Measurements from ENCODE around the gene PXK. TPM values are rescaled to one million over a fixed set of nuclear protein-coding genes. Genes with fewer than 3 reads are reported as not detected.

The PXK gene
- total and polyA plus RNA-seq, 10 of the 15 experiments (the other 5 are each of a cell fraction or from before 2014, with no cell fraction given): 8.4 to 38.0 (median 27.6) TPM

DNA sequence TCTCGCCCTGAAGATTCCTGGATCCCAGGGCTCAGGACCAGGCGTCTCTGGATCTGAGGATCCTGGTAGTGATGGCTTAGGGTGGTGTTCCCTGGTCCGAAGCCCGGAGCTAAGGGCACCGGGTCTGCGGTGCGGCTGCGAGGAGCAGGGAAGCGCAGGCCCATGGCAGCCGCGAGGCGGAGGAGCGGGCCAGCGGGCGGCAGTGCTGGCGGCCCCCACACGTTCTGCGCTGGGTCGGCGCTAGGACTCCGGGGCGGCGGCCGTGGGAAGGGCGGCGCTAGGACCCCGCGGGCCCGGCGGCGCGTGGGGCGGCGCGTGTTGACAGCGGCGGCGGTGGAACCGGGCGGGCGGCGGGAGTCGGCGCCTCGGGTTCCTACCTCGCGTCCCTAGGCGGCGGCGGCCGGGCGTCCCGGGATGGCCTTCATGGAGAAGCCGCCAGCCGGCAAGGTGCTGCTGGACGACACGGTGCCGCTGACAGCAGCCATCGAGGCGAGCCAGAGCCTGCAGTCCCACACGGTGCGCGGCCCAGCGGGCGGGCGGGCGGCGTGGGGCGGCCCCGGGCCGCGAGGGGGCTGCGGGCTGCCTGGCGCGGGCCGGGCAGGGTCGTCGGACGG is at the start of gene PXK (continued):
- TF ChIP-seq CHD1 (IDR thresholded peaks at IDR 0.05; ENCODE audit: low read depth, low read length) (no peak), ETV6 (conservative IDR thresholded peaks at IDR 0.05 in 1 of 2, IDR thresholded peaks at IDR 0.05 in 1 of 2; ENCODE audit: borderline replicate concordance in 1 of 2, low read depth in 1 of 2) (peak in 1 of 2 experiments; percentile 39; a peak in 1 of 4 replicates), MYB (IDR thresholded peaks at IDR 0.05; ENCODE audit: borderline replicate concordance, low read depth, low read length) (no peak), ZNF24 (IDR thresholded peaks at IDR 0.05) (peak; percentile 82), IKZF1 (conservative IDR thresholded peaks at IDR 0.05) (peak; percentile 96), POLR2A (IDR thresholded peaks at IDR 0.05; ENCODE audit: low read depth, low read length) (peak; percentile 68), PBX3 (IDR thresholded peaks at IDR 0.05; ENCODE audit: insufficient replicate concordance, low read depth, low read length) (peak; percentile 35), ZBTB40 (IDR thresholded peaks at IDR 0.05; ENCODE audit: borderline replicate concordance) (no peak), HDAC2 (IDR thresholded peaks at IDR 0.05) (no peak), STAT1 (conservative IDR thresholded peaks at IDR 0.05) (0 out of 2 replicates have a peak, but pooled peaks have one; percentile 86), ZNF217 (IDR thresholded peaks at IDR 0.05) (peak; percentile 94), GATAD2B (conservative IDR thresholded peaks at IDR 0.05; ENCODE audit: low read depth) (peak; percentile 98), MXI1 (IDR thresholded peaks at IDR 0.05; ENCODE audit: low read depth, low read length) (peak; percentile 91), HCFC1 (IDR thresholded peaks at IDR 0.05; ENCODE audit: low read length) (peak; percentile 60), TAF1 (IDR thresholded peaks at IDR 0.05; ENCODE audit: borderline replicate concordance, low read depth, low read length) (peak; percentile 78; the same call in 1 of the 2 replicates), NR2F1 (conservative IDR thresholded peaks at IDR 0.05) (peak; percentile 79)
- TF ChIP-seq, protein P1, sequence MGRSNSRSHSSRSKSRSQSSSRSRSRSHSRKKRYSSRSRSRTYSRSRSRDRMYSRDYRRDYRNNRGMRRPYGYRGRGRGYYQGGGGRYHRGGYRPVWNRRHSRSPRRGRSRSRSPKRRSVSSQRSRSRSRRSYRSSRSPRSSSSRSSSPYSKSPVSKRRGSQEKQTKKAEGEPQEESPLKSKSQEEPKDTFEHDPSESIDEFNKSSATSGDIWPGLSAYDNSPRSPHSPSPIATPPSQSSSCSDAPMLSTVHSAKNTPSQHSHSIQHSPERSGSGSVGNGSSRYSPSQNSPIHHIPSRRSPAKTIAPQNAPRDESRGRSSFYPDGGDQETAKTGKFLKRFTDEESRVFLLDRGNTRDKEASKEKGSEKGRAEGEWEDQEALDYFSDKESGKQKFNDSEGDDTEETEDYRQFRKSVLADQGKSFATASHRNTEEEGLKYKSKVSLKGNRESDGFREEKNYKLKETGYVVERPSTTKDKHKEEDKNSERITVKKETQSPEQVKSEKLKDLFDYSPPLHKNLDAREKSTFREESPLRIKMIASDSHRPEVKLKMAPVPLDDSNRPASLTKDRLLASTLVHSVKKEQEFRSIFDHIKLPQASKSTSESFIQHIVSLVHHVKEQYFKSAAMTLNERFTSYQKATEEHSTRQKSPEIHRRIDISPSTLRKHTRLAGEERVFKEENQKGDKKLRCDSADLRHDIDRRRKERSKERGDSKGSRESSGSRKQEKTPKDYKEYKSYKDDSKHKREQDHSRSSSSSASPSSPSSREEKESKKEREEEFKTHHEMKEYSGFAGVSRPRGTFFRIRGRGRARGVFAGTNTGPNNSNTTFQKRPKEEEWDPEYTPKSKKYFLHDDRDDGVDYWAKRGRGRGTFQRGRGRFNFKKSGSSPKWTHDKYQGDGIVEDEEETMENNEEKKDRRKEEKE (IDR thresholded peaks at IDR 0.05): peak; percentile 55; the same call in 1 of the 2 replicates
- TF ChIP-seq, protein P2, sequence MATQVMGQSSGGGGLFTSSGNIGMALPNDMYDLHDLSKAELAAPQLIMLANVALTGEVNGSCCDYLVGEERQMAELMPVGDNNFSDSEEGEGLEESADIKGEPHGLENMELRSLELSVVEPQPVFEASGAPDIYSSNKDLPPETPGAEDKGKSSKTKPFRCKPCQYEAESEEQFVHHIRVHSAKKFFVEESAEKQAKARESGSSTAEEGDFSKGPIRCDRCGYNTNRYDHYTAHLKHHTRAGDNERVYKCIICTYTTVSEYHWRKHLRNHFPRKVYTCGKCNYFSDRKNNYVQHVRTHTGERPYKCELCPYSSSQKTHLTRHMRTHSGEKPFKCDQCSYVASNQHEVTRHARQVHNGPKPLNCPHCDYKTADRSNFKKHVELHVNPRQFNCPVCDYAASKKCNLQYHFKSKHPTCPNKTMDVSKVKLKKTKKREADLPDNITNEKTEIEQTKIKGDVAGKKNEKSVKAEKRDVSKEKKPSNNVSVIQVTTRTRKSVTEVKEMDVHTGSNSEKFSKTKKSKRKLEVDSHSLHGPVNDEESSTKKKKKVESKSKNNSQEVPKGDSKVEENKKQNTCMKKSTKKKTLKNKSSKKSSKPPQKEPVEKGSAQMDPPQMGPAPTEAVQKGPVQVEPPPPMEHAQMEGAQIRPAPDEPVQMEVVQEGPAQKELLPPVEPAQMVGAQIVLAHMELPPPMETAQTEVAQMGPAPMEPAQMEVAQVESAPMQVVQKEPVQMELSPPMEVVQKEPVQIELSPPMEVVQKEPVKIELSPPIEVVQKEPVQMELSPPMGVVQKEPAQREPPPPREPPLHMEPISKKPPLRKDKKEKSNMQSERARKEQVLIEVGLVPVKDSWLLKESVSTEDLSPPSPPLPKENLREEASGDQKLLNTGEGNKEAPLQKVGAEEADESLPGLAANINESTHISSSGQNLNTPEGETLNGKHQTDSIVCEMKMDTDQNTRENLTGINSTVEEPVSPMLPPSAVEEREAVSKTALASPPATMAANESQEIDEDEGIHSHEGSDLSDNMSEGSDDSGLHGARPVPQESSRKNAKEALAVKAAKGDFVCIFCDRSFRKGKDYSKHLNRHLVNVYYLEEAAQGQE (IDR thresholded peaks at IDR 0.05; ENCODE audit: low read depth, low read length): 0 out of 2 replicates have a peak, but pooled peaks have one; percentile 3
